GM19238 (cell line): Measurements from ENCODE around the gene LMNTD1.

ENCODE experiments used
- DNase-seq: peaks from one replicate; pipeline ENCODE4 v3.0.0; 2011; ENCODE audit warnings: low spot score; ENCODE audit not compliant: insufficient read length

LMNTD1 gene

GRCh38 chr12:25552681-25553080 lies 402 bp downstream of the LMNTD1 start:
- DNase-seq = no peak

GRCh38 chr12:25550186-25550585 lies 2.9 kb downstream of the LMNTD1 start:
- DNase-seq = no peak

GRCh38 chr12:25549120-25549519 lies 4.0 kb downstream of the LMNTD1 start:
- DNase-seq = no peak

- DNase-seq = no peak
These were observed 6.8 kb downstream of the LMNTD1 start for GRCh38 chr12:25546318-25546717.

- no peak for DNase-seq
These were observed 19.9 kb downstream of the LMNTD1 start for GRCh38 chr12:25533150-25533549.

GRCh38 chr12:25531502-25532052 lies 21.5 kb downstream of the LMNTD1 start:
- DNase-seq = no peak

- no peak for DNase-seq
These were observed 23.3 kb downstream of the LMNTD1 start for GRCh38 chr12:25529738-25530137.

GRCh38 chr12:25526778-25527177 lies 26.3 kb downstream of the LMNTD1 start:
- DNase-seq = no peak

- no peak for DNase-seq
These were observed 28.7 kb downstream of the LMNTD1 start for GRCh38 chr12:25524366-25524765.

- no peak for DNase-seq
These were observed 31.3 kb downstream of the LMNTD1 start for GRCh38 chr12:25521625-25522256.

GRCh38 chr12:25518512-25518911 lies 34.6 kb downstream of the LMNTD1 start:
- DNase-seq = peak; percentile 1

GRCh38 chr12:25504744-25505143 lies 48.3 kb downstream of the LMNTD1 start:
- DNase-seq = no peak

- no peak for DNase-seq
These were observed 49.4 kb downstream of the LMNTD1 start for GRCh38 chr12:25503666-25504065.

GRCh38 chr12:25502596-25502995 lies 50.5 kb downstream of the LMNTD1 start:
- DNase-seq = no peak

GRCh38 chr12:25502118-25502517 lies 51.0 kb downstream of the LMNTD1 start:
- DNase-seq = no peak

- DNase-seq = no peak
These were observed 51.5 kb downstream of the LMNTD1 start for GRCh38 chr12:25501549-25501948.

GRCh38 chr12:25500651-25501050 lies 52.4 kb downstream of the LMNTD1 start:
- no peak for DNase-seq

- no peak for DNase-seq
These were observed 56.1 kb downstream of the LMNTD1 start for GRCh38 chr12:25497021-25497420.

- DNase-seq = no peak
These were observed 56.9 kb downstream of the LMNTD1 start for GRCh38 chr12:25496098-25496587.

- DNase-seq = no peak
These were observed 57.6 kb downstream of the LMNTD1 start for GRCh38 chr12:25495331-25496097.

- DNase-seq = no peak
These were observed 58.2 kb downstream of the LMNTD1 start for GRCh38 chr12:25494926-25495325.

GRCh38 chr12:25493682-25494081 lies 59.4 kb downstream of the LMNTD1 start:
- no peak for DNase-seq
